ENCODE measurements around the gene ANTXR1. TPM values are rescaled to one million over a fixed set of nuclear protein-coding genes. Genes with fewer than 3 reads are reported as not detected.

The ANTXR1 gene
- total RNA-seq, 1 donor from 2014 or later = 89.9 TPM

Small RNAs within 50 kb of the gene (microRNA-seq; reads per million reads assigned to microRNA genes)
- not detected for gene MIR3126

Other genes with a start within 250 kb of the ANTXR1 start
- not detected for gene BMP10, start 141.8 kb upstream of the ANTXR1 start, total RNA-seq
- not detected for gene GKN2, start 60.3 kb upstream of the ANTXR1 start, total RNA-seq
- not detected for gene GKN1, start 38.5 kb upstream of the ANTXR1 start, total RNA-seq

Data from sciatic nerve (tissue), 1 donor.